GM12878 (cell line): ENCODE measurements around the gene SELENOK. TPM values are rescaled to one million over a fixed set of nuclear protein-coding genes. Genes with fewer than 3 reads are reported as not detected.
A peak's percentile ranks its signal among the peaks of the same experiment; 100 is the strongest.
"Not testable (repeated sequence)": the region's sequence is repeated elsewhere in the genome, so short reads cannot be mapped to it uniquely, and the experiment has no call there.

Source experiments
- ATAC-seq: fragments of 200-7000 bp; cut with Tn5 transposase; 3 replicates; pipeline ENCODE4 v1.9.1; 2020; ENCODE audit warnings: mild to moderate bottlenecking, moderate library complexity
- BruUV-seq: library from RNA; stranded (reverse); fragments of 400-500 nt; replicated peaks from 2 replicates; lab custom pipeline; 2021; lab: Mats Ljungman, UMichigan
- CTCF ChIA-PET: fragments of 300-600 bp; sonication (Branson Sonifier 250); formaldehyde crosslinking; extraction: SDS; loops from one replicate; lab custom pipeline; 2021; ENCODE audit warnings: inconsistent platforms; lab: Yijun Ruan, JAX
- POLR2A ChIA-PET: fragments of 350-600 bp; formaldehyde crosslinking; extraction: SDS; loops from one replicate; lab custom pipeline; 2021; ENCODE audit warnings: inconsistent platforms; lab: Charles Lee
- RAD21 ChIA-PET: fragments of 300-600 bp; sonication (Branson Sonifier 250); formaldehyde crosslinking; loops from one replicate; lab custom pipeline; 2023; ENCODE audit warnings: antibody characterized with exemption; ENCODE audit not compliant: unreplicated experiment; lab: Charles Lee
- SMC1A ChIA-PET: fragments of 300-600 bp; sonication (Branson Sonifier 250); formaldehyde crosslinking; loops from one replicate; lab custom pipeline; 2023; ENCODE audit not compliant: unreplicated experiment, uncharacterized antibody; lab: Charles Lee
- DNase-seq: peaks from one replicate; pipeline ENCODE4 v3.0.0-alpha.2; 2011; ENCODE audit warnings: low read depth, low spot score
- FAIRE-seq: peaks from 3 replicates; lab custom pipeline; 2011; peaks lifted over from hg19 to GRCh38; lab: Jason Lieb, UNC
- H2AFZ ChIP-seq: 2 replicates; pipeline ENCODE4 v1.6.0; 2011; ENCODE audit warnings: low read depth, low read length, control low read depth; ENCODE audit not compliant: control insufficient read depth
- H3K27ac ChIP-seq: 2 replicates; pipeline ENCODE4 v1.5.1; 2011; ENCODE audit warnings: control low read depth; ENCODE audit not compliant: control insufficient read depth, insufficient read depth
- H3K27me3 ChIP-seq, 2 experiments: replicated peaks in 1 of 2; 2 replicates each; pipeline versions ENCODE4 v1.6.0 to v1.6.1; 2011; ENCODE audit warnings: low read length in 1 of 2; ENCODE audit not compliant: control insufficient read depth in 2 of 2, insufficient read depth in 2 of 2
- H3K36me3 ChIP-seq, 2 experiments: 2 replicates each; pipeline ENCODE4 v1.5.1; 2011; ENCODE audit warnings: low read length in 1 of 2; ENCODE audit not compliant: control insufficient read depth in 2 of 2, insufficient read depth in 2 of 2
- H3K4me1 ChIP-seq: 2 replicates; pipeline ENCODE4 v1.6.1; 2011; ENCODE audit warnings: mild to moderate bottlenecking, low read length, moderate library complexity, mixed read lengths; ENCODE audit not compliant: control insufficient read depth, insufficient read depth
- H3K4me2 ChIP-seq: 2 replicates; pipeline ENCODE4 v1.6.0; 2011; ENCODE audit warnings: control low read depth; ENCODE audit not compliant: control insufficient read depth, insufficient read depth
- H3K4me3 ChIP-seq: fragments of 200-600 bp; sonication (generic); 2 replicates; pipeline ENCODE4 v1.5.1; 2016
- H3K79me2 ChIP-seq: 2 replicates; pipeline ENCODE4 v1.6.0; 2011; ENCODE audit warnings: low read length; ENCODE audit not compliant: control insufficient read depth, insufficient read depth
- H3K9ac ChIP-seq: 2 replicates; pipeline ENCODE4 v1.8.0; 2011; ENCODE audit warnings: low read length, control low read depth, mixed read lengths; ENCODE audit not compliant: control insufficient read depth, insufficient read depth
- H3K9me3 ChIP-seq: replicated peaks from 3 replicates; pipeline ENCODE4 v1.5.1; 2011; ENCODE audit warnings: mild to moderate bottlenecking, low read length; ENCODE audit not compliant: control insufficient read depth, insufficient read depth
- H4K20me1 ChIP-seq: 2 replicates; pipeline ENCODE4 v1.6.0; 2011; ENCODE audit not compliant: control insufficient read depth, insufficient read depth
- BCLAF1 ChIP-seq: fragments of 450-650 bp; IDR thresholded peaks from 2 replicates; pipeline ENCODE4 v1.6.1; 2017; ENCODE audit warnings: antibody characterized with exemption, mild to moderate bottlenecking, moderate library complexity
- GABPA ChIP-seq: IDR thresholded peaks from 2 replicates; pipeline ENCODE4 v1.6.1; 2014; ENCODE audit warnings: antibody characterized with exemption, low read depth, mild to moderate bottlenecking, inconsistent platforms
- NRF1 ChIP-seq: conservative IDR thresholded peaks from 2 replicates; pipeline ENCODE4 v1.6.1; 2011; ENCODE audit warnings: mild to moderate bottlenecking, low read depth, low read length, improper control_type of control experiment
- RAD21 ChIP-seq: IDR thresholded peaks from 2 replicates; pipeline ENCODE4 v1.6.1; 2011; ENCODE audit warnings: mild to moderate bottlenecking, low read depth, low read length, moderate library complexity; ENCODE audit not compliant: insufficient read depth
- WGBS: methylation state at CpG from one replicate; pipeline ENCODE4 v1.1.6; 2016; ENCODE audit warnings: low lambda C conversion rate; ENCODE audit not compliant: insufficient replicate concordance, insufficient coverage; ENCODE audit errors: missing lambda C conversion rate; 5-methylcytosine and 5-hydroxymethylcytosine counted together
- in situ Hi-C: fragments of 300-500 bp; cut with MboI; formaldehyde crosslinking; loops from 9 replicates; pipeline ENCODE4 v1.14.3; 2018; ENCODE audit warnings: mixed read lengths
- intact Hi-C: fragments of 100-400 bp; cut with micrococcal nuclease; formaldehyde crosslinking; loops from one replicate; pipeline ENCODE4 v1.14.2; 2022; ENCODE audit not compliant: unreplicated experiment
- polyA plus RNA-seq, 11 experiments: library from polyadenylated mRNA; depleted of rRNA in 4 of 11; unstranded in 6 of 11; stranded (reverse) in 5 of 11; fragments of >200 nt; fragmentation: Nextera tagmentation in 4 of 11; fragmentation: Illumina TruSeq in 1 of 11; extraction: Ambion mirVana in 4 of 11; extraction: Trizol in 1 of 11; gene quantifications; 1 replicate in 1 of 11; 2 replicates in 10 of 11; pipeline versions ENCODE4 v1.2.1 to v1.2.3, GENCODE V29; 2011 to 2016; ENCODE audit warnings: inconsistent platforms in 2 of 11, missing spikeins in 2 of 11, low read depth in 1 of 11
- total RNA-seq, 4 experiments: library from RNA; depleted of rRNA in 3 of 4; stranded (reverse); fragments of >200 nt in 3 of 4; fragmentation: Illumina TruSeq in 1 of 4; extraction: Trizol in 1 of 4; gene quantifications; 2 replicates each; pipeline versions ENCODE4 v1.2.1 to v1.2.3, GENCODE V29; 2013 to 2021
- TF ChIP-seq, protein P1 (sequence below): IDR thresholded peaks from 2 replicates; pipeline ENCODE4 v1.6.1; 2011; ENCODE audit warnings: low read depth, low read length, improper control_type of control experiment, borderline replicate concordance
- TF ChIP-seq, protein P2 (sequence below): fragments of 450-650 bp; formaldehyde crosslinking; IDR thresholded peaks from 2 replicates; pipeline ENCODE4 v1.5.0; 2022; ENCODE audit warnings: mild to moderate bottlenecking, missing genetic modification characterization

Gene SELENOK
- total and polyA plus RNA-seq, 10 of the 15 experiments (the other 5 are each of a cell fraction or from before 2014, with no cell fraction given) = 35.4 to 322 (median 101) TPM

DNA sequence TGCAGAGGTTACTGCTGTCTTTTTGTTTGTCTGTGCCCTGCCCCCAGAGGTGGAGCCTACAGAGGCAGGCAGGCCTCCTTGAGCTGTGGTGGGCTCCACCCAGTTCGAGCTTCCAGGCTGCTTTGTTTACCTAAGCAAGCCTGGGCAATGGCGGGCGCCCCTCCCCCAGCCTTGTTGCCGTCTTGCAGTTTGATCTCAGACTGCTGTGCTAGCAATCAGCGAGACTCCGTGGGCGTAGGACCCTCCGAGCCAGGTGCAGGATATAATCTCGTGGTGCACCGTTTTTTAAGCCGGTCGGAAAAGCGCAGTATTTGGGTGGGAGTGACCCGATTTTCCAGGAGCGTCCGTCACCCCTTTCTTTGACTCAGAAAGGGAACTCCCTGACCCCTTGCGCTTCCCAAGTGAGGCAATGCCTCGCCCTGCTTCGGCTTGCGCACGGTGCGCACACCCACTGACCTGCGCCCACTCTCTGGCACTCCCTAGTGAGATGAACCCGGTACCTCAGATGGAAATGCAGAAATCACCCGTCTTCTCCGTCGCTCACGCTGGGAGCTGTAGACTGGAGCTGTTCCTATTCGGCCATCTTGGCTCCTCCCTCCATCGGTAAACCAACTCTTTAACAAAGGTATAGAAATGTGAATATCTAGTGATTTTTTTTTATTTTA, 35.7 kb upstream of the SELENOK start:
- in situ Hi-C loops, H3K4me1 ChIP-seq, H3K27ac ChIP-seq, intact Hi-C loops, H3K27me3 ChIP-seq, H3K9me3 ChIP-seq, BruUV-seq, ATAC-seq, H3K36me3 ChIP-seq, H3K79me2 ChIP-seq, RAD21 ChIA-PET, H2AFZ ChIP-seq, FAIRE-seq, DNase-seq, H4K20me1 ChIP-seq, CTCF ChIA-PET, H3K4me3 ChIP-seq, H3K9ac ChIP-seq, H3K4me2 ChIP-seq, POLR2A ChIA-PET: not testable (repeated sequence)
- WGBS = 71% methylated on average over 19 of the region's 30 CpGs
- SMC1A ChIA-PET = interaction anchor here (1.6 kb wide), 1 partner anchor 11 kb away, joined by 7 read pairs; no protein-coding TSS in a partner anchor

DNA sequence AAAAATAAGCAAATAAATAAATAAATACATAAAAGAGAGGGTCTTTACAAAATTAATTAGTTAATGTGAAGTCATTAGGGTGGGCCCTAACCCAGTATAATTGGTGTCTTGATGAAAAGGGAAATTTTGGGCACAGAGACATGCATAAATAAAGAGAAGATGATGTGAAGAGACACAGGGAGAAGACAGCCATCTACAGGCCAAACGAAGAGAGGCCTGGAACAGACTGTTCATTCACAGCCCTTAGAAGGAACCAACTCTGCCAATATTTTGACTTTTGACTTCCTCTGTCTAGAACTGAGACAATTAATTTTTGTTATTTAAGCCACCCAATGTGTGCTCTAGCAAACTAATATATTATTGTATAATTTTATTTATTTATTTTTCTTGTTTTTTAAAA, 29.6 kb upstream of the SELENOK start:
- intact Hi-C loops = loop anchor here (5.0 kb wide), 2 partner anchors 189 to 544 kb away; no protein-coding TSS in a partner anchor
- H3K9me3 ChIP-seq = no peaks in the 10 kb centered on the region
- ATAC-seq (peak; percentile 81), DNase-seq (no peak), FAIRE-seq (no peak)
- no peaks in the 10 kb centered on the region for H4K20me1 ChIP-seq
- H3K36me3 ChIP-seq = no peaks in the 10 kb centered on the region
- 0% methylated on average over 1 of the region's 1 CpG for WGBS
- ChIA-PET CTCF (interaction anchor here (0.6 to 2.0 kb wide), 3 partner anchors 188 to 637 kb away, joined by 3 to 4 read pairs (median 3); no protein-coding TSS in a partner anchor), SMC1A (interaction anchor here (0.7 to 1.9 kb wide), 4 partner anchors 188 to 437 kb away, joined by 4 read pairs; no protein-coding TSS in a partner anchor), POLR2A (no interaction called here), RAD21 (interaction anchor here (0.6 kb wide), 1 partner anchor 146 kb away, joined by 4 read pairs; no protein-coding TSS in a partner anchor)
- H3K4me3 ChIP-seq = no peak overlapping the region
- H3K9ac ChIP-seq = no peak overlapping the region
- no peak overlapping the region for H2AFZ ChIP-seq
- H3K4me1 ChIP-seq = no peaks in the 10 kb centered on the region
- no peaks in the 10 kb centered on the region for H3K79me2 ChIP-seq
- no peak overlapping the region for H3K27ac ChIP-seq
- no TSS peak for BruUV-seq
- H3K27me3 ChIP-seq = no peaks in the 10 kb centered on the region
- in situ Hi-C loops = no loop called here
- no peak overlapping the region for H3K4me2 ChIP-seq
- TF ChIP-seq BCLAF1 (no peak), GABPA (no peak), RAD21 (peak; percentile 50), NRF1 (no peak)
- TF ChIP-seq, protein P1, sequence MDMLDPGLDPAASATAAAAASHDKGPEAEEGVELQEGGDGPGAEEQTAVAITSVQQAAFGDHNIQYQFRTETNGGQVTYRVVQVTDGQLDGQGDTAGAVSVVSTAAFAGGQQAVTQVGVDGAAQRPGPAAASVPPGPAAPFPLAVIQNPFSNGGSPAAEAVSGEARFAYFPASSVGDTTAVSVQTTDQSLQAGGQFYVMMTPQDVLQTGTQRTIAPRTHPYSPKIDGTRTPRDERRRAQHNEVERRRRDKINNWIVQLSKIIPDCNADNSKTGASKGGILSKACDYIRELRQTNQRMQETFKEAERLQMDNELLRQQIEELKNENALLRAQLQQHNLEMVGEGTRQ = no peak
- TF ChIP-seq, protein P2, sequence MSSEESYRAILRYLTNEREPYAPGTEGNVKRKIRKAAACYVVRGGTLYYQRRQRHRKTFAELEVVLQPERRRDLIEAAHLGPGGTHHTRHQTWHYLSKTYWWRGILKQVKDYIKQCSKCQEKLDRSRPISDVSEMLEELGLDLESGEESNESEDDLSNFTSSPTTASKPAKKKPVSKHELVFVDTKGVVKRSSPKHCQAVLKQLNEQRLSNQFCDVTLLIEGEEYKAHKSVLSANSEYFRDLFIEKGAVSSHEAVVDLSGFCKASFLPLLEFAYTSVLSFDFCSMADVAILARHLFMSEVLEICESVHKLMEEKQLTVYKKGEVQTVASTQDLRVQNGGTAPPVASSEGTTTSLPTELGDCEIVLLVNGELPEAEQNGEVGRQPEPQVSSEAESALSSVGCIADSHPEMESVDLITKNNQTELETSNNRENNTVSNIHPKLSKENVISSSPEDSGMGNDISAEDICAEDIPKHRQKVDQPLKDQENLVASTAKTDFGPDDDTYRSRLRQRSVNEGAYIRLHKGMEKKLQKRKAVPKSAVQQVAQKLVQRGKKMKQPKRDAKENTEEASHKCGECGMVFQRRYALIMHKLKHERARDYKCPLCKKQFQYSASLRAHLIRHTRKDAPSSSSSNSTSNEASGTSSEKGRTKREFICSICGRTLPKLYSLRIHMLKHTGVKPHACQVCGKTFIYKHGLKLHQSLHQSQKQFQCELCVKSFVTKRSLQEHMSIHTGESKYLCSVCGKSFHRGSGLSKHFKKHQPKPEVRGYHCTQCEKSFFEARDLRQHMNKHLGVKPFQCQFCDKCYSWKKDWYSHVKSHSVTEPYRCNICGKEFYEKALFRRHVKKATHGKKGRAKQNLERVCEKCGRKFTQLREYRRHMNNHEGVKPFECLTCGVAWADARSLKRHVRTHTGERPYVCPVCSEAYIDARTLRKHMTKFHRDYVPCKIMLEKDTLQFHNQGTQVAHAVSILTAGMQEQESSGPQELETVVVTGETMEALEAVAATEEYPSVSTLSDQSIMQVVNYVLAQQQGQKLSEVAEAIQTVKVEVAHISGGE (CRISPR knock-in tag) = no peak
